H1 (cell line): Measurements from ENCODE around the gene BBS12.

ENCODE experiments used
- EZH2 ChIP-seq: fragments of 200-600 bp; sonication (generic); IDR thresholded peaks from 2 replicates; pipeline ENCODE4 v1.7.1; 2012; ENCODE audit warnings: low read depth, mild to moderate bottlenecking, moderate library complexity, low read length, inconsistent platforms; ENCODE audit not compliant: severe bottlenecking
- GABPA ChIP-seq: IDR thresholded peaks from 2 replicates; pipeline ENCODE4 v1.6.1; 2011; ENCODE audit warnings: mild to moderate bottlenecking, low read length, moderate library complexity, borderline replicate concordance; ENCODE audit not compliant: insufficient read depth
- NRF1 ChIP-seq: IDR thresholded peaks from 2 replicates; pipeline ENCODE4 v1.6.1; 2011; ENCODE audit warnings: mild to moderate bottlenecking, low read depth, low read length, improper control_type of control experiment
- TF ChIP-seq, protein P1 (sequence below), 3 experiments: IDR thresholded peaks; 1 replicate in 2 of 3; 2 replicates in 1 of 3; pipeline versions ENCODE4 v1.5.1 to v1.6.1; 2011; ENCODE audit warnings: low read length in 3 of 3, mild to moderate bottlenecking in 3 of 3, inconsistent platforms in 2 of 3, low read depth in 1 of 3, moderate library complexity in 1 of 3; ENCODE audit not compliant: insufficient read depth in 1 of 3; ENCODE audit errors: control extremely low read depth in 1 of 3

DNA sequence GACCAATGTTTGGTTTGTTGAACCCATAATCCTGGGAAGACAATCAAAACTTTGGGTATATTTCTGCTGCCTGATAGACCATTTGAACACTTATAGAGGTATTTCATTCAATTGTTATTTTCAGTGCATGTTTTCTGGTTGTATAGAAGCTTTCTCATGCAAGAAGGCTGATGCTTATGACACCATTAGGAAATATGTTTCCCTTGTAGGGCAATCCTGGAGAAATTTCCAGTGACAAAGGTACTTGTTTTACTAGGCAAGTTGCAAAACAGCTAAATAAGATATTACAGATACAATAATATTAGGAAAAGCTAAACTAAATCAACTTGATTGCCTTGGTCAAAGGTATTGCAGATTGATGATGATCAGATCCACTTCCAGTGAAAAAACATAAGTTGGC lies 61.3 kb downstream of the BBS12 start:
- TF ChIP-seq, protein P1, sequence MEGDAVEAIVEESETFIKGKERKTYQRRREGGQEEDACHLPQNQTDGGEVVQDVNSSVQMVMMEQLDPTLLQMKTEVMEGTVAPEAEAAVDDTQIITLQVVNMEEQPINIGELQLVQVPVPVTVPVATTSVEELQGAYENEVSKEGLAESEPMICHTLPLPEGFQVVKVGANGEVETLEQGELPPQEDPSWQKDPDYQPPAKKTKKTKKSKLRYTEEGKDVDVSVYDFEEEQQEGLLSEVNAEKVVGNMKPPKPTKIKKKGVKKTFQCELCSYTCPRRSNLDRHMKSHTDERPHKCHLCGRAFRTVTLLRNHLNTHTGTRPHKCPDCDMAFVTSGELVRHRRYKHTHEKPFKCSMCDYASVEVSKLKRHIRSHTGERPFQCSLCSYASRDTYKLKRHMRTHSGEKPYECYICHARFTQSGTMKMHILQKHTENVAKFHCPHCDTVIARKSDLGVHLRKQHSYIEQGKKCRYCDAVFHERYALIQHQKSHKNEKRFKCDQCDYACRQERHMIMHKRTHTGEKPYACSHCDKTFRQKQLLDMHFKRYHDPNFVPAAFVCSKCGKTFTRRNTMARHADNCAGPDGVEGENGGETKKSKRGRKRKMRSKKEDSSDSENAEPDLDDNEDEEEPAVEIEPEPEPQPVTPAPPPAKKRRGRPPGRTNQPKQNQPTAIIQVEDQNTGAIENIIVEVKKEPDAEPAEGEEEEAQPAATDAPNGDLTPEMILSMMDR (IDR thresholded peaks at IDR 0.05; ENCODE audit: control extremely low read depth in 1 of 3, insufficient read depth in 1 of 3, low read depth in 1 of 3, low read length in 3 of 3), result no peak
- TF ChIP-seq GABPA (no peak), NRF1 (no peak), EZH2 (no peak)
